ENCODE data around the gene SYT2.
"Not testable (repeated sequence)": the region's sequence is repeated elsewhere in the genome, so short reads cannot be mapped to it uniquely, and the experiment has no call there.

SYT2 gene

DNA sequence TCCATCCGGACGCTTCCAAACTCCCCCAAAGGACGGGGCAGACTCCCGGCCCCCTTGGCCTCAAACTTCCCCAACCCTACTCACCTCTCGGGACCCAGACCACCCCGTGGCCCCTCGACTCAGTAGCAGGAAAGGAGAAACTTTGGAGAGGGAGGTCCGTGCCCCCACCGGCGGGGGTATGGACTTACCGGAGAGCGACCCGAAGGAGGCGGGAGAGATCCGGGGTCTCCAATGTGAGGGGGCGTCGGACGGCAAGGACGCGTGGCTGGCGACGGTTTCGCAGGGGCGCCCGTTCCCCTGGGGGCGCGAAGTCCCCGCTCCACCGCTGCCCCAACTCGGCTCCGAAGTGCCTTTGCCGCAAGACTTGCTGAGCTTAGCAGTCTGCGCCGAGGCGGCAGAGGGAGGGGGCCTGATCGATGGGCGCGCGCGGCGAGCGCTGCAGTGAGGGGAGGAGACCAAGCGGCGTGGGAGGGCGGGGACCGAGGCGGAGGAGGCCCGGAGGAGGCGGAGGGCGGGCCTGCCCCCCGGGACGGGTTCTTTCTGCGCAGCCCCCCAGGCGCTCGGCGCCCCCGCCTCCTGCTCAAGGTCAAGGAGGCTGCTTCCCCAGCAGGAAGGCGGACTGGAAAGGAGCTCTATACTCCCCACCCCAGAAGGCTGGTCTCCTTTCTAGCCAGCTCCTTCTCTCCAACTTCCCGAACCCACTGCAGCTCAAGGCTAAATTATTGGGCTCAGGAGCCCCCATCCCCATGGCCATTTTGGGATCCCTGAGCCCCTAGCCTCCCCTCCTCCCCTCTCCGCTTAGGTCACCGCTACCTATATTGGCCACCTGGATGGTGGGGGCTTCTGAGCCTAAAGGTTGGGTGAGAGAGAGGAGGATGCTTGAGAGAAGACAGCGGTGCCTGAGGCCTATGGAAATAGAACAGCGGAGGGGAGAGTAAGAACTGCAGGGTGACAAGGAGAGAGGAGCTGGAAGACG is at the start of gene SYT2:
Gene SYT2 (minus strand): TSS at position 385 of the 976 bp plus-strand sequence. CDS start 104,682 bp downstream, outside the sequence.
- peak; percentile 16 for DNase-seq

DNA sequence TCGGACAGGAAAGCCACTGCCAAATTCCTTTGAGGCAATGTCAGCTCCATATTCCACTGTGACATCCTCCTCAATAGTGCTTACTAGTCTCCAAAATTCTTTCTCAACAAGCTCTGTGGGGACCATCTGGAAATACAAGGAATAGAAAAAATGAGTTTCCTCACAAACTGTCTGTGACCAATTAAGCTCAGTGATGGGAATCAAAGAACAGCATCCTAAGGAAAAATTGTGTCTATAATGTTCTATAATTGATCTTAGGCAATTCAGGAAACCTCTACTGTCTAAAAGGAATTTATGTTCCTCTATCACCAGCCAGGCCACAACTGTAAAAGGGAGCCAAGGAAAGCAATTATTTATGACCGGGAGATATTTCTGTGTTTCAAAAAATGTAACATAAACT is 46.1 kb upstream of the SYT2 start:
- DNase-seq: no peak

DNA sequence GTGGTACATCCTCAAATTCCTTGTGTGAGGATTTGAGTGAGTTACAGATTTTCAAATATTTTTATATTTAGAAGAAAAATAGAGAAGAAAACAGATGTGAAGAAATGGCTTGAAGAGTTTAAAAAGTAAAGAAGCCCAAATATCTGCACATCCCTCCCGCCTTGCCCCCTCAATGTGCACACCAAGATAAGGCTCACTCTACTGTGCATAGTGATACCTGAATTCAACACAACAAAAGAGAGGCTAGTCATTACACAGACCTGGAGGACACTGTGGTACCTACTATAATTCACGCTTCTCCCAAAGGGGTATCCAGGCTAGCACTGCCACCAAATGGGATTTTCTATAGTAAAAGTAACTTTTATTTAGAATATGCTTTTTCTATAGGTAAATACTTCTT is 44.0 kb upstream of the SYT2 start:
- DNase-seq: no peak

DNA sequence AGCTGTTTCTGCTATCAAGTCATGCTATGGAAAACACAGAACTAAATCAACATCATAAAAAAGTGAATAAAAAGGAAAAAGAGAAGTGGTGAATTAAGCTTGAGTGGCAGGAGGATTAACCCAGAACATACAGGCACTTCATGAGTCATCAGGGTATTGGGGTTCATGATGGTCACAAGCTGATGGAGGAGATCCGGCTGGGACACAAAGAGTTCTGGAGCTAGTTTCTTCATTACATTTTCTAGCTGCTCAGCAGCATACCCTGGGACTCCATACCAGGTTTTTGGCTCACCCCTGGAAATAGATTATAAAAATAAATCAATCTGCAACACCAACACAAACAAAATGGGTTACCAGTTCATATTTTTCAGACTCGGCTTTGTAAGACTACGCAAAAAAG is 42.5 kb upstream of the SYT2 start:
- no peak for DNase-seq

DNA sequence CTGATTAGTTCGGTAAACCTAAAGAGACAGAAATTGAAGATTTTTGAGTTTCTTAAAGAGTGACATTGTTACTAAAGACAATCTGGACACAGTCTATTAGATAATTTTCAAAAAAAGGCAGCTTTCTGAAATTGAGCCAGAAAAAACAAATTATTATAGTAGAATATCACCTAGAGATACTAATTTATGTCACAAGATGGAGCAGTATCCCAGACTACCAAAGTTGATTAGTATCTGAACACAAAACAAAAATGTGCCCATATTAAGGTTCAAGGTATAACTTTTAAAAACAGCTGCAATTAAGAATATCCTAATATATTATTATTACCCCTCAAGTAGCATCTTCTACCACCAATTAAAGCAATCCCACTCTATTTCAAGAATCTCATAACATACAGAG is 40.5 kb upstream of the SYT2 start:
- DNase-seq: no peak

DNA sequence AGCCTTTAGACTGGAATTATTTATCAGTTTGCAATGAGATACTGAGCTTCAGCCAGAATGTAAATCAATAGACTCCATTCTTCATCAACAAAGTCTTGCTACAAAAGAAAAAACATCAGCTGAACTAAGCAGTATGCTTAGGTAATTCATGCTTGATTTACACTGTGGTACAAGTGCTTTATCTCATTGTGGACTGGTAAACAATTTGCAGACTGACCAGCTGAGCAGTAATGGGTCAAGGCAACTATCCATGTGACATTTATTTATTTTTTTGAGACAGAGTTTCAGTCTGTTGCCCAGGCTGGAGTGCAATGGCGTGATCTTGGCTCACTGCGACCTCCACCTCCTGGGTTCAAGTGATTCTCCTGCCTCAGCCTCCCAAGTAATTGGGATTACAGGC is 39.8 kb upstream of the SYT2 start:
- no peak for DNase-seq

DNA sequence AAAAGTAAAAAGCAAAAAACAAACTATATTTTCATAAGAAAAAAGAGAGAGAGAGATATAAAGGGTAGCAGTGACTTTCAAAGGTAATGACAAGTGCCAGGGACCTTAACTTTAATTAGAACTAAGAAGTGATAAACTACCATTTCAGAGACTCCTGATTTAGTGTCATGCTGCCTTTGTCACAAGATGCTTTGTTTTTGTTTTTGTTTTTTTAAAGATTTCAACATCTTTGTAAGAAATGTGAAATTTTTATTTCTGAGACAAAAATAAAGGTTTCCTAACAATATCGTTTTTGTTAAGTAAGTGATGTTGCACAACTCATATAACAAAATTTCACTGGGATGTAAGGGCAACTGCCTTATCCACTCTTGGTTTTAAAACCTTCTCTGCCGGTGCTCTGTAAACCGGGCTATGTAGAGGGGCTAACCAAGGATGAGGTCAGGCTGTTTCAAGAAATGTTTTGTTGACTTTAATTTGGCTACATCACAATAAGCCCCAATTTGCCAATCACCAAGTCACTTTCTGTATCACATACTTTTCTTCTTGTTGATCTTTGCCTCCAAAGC is 35.2 kb upstream of the SYT2 start:
- no peak for DNase-seq

DNA sequence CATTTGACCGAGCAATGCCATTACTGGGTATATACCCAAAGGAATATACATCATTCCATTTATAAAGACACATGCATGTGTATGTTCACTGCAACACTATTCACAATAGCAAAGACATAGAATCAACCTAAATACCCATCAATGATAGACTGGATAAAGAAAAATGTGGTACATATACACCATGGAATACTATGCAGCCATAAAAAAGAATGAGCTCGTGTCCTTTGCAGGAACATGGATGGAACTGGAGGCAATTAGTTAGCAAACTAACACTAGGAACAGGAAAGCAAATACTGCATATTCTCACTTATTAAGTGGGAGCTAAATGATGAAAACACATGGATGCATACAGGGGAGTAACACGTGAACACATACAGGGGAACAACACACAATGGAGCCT is 34.5 kb upstream of the SYT2 start:
- not testable (repeated sequence) for DNase-seq

DNA sequence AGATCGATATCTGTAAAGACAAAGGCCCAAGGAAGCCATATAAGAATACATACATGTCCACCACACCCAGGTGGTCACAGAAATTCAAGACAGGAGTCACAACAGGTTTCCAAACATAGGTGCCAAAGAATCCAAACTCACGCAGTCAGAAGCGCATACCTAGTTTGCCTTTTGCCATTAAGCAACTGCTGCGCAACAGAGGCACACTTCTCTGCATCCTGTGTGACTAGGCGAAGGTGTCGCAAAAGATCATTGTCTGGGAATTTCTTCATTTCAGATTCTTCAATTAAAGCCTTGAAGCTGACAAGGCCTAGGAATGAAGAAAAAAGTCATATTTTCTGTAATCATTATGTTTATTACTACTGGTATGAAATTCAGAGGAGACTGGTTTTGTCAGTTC is 32.2 kb upstream of the SYT2 start:
- no peak for DNase-seq

DNA sequence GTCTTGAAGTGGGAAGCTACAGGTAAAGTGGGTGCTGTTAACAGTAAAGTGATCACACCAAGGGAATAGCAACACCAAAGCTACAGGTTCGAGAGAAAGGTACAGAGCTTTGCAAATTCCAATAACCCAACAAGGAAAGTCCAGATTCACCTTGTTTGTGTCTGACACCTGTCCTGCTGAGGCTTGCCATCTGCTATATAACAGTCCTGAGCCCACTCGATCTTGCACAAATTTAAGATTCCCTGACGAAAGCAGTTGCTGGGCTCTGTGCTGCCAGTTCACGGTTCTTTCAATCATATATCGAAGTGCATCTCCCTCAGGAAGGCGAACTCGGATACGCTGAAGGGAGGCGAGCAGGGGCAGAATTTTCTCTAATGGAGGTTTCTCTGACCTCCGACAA is 23.0 kb upstream of the SYT2 start:
- no peak for DNase-seq

DNA sequence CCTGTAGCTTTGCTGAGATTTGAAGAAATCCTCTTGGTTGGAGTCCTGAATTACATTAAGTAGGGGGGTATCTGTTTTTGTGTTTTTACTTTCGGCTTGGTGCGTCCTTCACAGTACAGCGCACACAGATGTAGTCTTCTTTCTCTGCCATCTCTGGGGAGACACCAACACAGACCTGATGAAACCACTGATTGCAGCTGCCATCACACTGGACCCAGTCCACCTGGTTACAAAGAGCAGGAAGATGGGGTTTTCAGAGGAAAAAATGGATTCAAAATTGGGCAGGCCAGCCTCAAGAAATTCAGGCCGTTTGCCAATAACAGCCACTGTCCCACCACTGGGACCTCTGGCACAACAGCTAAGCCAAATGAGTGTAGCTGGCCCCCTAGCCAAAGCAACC is 18.7 kb upstream of the SYT2 start:
- no peak for DNase-seq

DNA sequence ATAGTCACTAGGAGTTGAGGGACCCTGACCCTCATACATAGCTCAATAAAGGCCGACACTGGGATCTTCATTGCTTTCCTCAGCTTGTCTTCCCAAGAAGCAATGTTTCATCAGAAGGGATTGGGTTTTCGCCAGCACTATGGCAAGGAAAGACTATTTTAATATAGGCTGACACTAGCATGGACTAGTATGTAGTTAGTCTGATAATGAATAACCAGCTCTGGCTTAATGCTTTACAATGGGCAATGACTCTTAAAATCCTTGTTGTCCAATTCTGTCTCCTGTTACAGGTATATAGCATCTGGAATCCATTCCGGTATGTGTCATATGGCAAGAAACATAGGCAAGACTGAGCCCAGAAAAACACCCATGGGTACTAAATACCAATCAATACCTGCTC is 15.3 kb upstream of the SYT2 start:
- no peak for DNase-seq

DNA sequence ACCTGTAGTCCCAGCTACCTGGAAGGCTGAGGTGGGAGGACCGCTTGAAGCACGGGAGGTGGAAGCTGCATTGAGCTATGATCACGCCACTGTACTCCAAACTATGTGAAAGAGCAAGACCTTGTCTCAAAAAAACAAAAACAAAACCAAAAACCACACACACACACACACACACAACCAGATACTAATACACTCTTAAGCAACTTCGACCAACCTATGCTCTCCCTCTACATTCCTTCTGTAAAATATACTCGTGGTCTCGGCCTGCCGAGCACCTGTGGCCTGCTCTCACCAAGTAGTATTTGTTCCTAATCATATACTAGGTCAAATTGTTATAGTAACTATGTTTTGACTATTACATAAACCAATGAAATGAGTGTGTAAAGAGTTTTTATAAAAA is 13.5 kb upstream of the SYT2 start:
- DNase-seq: no peak

DNA sequence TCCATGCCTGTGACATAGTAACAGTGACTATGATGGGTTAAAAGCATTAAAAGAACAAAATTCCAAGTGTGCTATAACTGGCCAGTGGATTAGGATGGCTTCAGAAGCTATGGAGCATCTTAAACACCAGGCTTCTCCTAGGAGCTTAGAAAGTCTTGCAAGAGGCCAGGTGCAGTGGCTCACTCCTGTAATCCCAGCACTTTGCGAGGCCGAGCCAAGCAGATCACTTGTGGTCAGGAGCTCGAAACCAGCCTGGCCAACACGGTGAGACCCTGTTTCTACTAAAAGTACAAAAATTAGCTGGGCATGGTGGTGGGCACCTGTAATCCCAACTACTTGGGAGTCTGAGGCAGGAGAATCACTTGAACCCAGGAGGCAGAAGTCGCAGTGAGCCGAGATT is 12.8 kb upstream of the SYT2 start:
- DNase-seq: not testable (repeated sequence)

DNA sequence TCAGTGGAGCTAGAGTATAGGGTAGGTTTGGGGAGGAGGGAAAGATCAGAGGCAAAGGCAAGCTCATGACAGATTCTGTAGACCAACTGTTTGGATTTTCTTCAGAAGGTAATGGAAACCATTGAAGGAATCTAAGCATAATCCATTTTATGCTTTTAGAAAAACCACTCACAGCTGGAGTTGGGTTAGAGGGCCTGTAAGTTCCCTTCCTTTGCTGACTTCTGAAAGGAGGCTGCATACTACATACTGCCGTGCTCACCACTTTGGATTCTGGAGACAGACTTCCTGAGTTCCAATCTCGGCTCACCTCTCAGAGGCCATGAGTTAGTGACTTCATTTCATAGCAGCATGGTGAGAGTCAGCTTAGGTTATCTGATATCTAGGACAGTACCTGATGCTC is 6.4 kb upstream of the SYT2 start:
- no peak for DNase-seq

DNA sequence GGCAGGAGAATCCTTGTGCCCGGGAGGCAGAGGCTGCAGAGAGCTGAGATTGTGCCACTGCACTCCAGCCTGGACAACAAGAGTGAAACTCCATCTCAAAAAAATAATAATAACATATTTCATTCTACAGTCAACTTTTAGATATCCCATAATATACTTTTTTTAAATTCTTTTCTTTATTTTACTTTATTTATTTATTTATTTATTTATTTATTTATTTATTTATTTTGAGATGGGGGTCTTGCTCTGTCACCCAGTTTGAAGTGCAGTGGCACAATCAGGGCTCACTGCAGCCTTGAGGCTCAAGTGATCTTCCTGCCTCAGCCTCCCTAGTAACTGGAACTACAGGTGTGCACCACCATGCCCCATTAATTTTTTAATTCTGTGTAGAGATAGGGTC is 3.9 kb upstream of the SYT2 start:
- not testable (repeated sequence) for DNase-seq

DNA sequence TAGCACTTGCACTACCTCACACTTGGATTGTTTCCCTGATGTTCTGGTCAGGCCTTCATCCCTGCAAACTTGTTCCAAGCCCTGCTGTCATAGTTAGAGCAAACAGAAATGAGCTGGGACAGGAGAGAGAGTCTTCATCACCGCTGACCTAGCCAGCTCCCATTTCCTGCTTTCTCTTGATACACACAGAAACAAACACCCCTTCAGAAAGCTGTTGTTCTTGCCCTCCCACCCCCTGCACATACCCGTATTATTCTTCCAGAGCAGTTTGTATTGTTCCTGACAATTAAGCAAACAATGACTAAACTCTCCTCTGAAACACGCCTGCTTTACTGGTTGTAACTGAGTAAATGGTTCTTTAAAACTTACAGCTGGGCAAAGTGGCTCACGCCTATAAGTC is 2.9 kb upstream of the SYT2 start:
- no peak for DNase-seq

DNA sequence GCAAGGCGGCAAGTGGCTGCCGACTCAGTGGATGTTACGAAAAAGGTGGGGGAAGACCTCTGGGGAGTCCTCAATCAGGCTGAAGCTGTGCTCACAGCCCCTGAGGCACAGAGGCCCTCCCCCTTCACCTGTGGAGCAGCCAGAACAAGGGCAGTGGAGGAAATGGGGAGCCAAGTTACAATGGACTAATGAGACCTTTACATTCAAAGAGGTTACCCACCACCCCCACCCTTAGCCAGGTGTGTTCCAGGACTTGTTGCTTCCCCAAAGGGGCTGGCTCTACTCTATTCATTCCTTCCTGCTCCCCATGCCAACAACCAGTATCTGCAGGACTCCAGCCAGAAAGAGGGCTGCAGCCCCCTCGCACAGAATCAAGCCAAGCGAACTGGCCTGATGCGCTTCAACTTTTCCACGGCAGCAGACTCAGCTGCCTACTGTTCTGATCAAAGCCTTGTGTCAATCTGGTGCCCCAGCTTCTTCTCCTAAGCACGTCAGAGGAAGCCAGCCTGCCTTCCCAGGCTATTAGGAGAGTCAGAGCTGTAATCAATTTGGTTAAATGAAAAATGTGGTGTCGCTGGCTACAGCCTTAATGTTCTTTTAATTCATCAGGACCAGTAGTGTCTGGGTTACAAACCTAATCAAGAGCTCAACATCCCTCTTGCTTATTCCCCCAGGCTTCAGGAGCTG is 1.8 kb upstream of the SYT2 start:
- DNase-seq: no peak

DNA sequence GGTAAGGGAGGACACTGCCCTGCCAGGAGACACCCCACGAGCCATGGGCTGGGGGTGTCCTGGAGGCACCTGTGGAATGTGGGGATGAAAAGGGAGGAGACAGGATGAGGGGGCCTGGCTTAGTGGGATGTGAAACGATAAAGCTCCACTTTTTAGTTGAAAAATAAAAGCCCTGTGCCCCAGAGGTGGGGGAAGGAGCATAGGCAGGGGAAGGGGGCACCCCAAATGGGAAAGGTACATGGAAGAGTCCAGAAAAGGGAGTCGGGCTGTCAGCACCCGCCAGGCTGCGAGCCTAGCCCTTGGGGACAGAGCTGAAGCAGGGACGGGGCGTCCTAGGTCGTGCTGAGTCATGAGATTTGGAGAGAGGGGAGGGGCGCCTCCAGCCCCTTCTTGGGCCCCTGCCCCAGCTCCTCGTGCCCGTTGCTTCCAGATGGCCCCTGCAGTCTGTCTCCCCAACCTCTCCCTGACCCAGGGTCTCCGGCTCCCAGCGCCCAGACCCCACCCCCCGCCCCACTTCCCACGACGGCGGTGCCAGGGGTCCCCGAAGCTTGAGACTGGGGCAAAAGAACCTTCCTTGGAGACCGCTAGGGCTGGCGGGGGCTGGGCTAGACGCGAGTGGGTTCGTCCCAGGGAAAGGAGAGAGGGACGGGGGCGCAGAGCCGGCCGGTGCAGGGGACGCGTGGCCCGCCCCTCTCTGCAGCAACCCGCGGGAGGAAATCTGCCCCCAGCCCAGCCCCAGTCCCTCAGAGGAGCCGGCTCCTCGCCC is 795 bp downstream of the SYT2 start:
- no peak for DNase-seq

DNA sequence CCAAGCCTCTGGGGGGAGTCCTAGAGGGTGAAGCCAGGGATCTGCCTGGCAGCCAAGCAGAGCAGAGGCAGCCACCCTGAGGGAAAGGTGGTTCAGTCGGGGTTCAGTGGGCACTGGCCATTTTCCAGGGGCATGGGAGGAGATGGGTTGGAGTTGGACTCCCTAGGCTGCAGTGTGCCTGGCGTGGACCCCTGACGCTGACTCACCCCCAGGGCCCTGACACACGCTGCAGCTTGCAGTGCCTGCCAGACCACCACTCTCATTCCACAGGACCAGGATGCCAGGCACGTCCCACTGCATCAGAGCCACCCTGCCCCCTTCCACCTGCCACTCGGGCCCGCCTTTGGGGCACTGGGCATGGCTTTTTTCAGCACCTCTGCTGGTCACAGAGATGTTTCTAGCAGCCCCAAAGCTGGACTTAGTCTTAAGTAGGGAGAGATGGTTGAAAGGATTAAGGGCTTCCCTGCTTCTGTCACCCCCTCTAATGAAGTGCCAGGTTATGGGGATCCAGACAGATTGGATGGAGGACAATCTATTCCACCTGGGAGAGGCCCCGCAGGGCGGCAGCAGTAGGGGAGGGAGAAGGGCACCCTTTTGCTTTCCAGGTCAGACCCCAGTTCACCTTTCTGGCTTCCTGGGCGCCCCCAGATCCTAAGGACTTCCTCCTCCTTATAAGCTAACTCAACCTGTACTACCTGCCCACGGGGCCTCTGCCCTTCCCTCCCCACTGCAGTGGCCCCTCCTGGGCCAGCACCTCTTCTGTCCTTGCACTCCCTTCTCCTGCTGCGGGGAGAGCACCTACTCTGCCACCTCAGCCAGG is 1.6 kb downstream of the SYT2 start:
- no peak for DNase-seq

DNA sequence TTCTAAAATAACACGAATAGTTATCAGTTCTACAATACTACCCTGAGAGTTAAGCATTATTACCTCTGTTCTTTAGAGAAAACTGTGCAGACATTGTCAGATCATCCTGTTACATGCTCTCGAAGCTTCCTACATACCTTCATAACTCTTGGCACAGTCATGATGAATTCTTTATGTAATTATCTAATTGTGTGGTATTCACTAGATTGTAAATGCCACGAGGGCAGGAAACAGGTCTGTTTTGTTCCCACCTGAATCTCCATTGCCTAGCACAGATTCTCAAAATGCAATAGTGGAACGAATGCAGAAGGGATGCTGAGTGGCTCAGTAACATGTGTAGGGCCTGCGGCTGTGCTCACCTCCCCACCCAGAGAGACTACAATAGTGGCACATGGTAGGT is 3.4 kb downstream of the SYT2 start:
- DNase-seq: no peak

DNA sequence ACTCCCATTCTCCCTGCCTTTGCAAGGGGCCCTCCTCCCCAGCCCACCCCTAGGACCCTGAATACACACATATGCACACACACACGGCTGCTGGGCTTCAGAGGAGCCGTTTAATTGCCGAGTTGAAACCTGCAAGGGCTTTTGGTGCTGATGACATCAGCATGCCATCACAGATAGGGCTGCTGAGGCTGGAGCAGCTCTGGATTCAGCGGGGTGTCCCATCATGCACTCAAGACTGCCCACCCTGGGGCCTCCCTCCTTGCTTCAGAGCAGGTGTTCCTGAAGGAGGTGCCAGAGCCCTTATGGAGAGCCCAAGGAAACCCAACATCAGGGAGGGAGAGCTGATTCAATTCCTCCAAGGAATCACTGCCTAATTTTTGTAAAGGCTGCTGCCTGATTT is 5.7 kb downstream of the SYT2 start:
- DNase-seq: no peak
